DMS79 treated with DMSO at 0.1 percent for 48 hours (cell line): ENCODE data around the gene TRMT2A.

Experiments
- DNase-seq: peaks from one replicate; lab custom pipeline; 2025; lab: John Stamatoyannopoulos, UW

The TRMT2A gene

DNA sequence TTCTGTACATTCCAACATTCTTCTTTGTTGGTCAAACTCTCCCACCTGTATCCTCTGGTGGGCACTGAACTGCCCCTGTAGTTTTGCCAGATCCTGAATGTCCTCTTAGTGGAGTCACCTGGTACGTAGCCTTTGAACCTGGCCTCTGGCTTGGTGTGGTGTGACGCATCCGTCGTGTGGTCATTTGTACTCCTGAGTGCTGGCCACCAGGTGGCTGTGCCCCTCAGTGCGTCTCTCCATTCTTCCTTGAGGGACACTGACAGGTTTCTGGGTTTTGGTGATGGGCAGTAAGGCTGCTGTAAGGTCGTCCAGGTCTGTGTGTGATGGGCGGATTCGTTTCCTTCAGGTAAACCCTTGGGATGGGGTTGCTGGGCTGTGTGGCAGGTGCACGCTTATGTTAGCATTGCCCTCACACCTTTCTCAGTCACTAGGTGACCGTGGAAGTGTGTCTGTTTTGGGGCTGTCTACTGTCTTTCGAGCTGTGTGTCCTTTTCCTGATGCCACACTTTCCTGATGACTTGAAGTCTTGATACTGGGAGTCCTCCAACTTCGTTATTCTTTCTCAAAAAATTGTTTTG, 14.7 kb downstream of the TRMT2A start:
- no peak for DNase-seq

DNA sequence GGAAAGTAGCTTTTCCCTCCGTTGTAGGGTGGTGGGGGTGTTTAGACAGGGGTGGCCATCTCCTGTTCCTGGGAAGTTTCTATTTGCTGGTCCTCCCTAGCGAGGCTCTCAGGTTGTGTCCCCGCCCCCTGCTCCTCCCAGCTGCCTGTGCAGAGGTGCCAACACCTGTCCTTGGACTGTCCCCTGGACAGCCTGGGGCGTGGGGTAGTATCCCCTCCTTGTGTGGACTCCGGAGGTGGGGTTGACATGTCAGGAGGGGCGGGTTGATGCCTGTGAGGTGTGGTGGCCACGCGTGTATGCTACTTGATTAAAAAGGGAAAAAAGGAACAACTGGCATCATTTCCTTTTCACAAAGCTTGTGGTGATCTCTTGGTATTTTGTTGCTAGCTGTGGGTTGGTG, 15.4 kb downstream of the TRMT2A start:
- DNase-seq, result no peak

DNA sequence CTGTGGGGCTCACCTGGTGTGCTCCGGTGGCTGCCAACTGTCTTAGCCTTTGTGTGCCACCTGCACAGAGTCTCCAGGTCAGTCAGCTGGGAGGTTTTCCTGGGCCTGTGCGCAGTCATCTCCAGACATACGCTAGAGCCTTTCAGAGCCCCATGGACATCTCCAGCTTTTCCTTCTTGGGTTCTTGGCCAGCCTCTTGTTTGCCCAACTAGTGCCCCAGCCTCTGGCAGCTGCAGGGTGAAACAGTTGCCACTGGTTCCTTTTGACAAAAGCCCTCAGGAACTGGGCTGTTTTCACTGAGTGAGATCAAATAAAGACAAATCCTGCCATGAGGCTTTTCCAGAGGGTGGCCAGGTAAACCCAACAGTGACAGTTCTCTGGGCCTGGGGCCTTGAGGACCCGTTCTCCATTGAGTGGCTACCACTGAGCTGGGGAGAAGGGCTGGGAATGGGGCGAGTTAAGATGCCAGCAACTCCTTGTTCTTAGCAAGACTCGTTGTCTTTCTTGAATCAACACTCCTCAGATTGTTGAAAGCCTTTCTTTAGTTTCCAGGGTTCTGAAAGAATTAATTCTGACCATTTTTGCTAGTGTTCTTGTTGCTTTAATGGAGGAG, 17.8 kb downstream of the TRMT2A start:
- DNase-seq, result no peak

DNA sequence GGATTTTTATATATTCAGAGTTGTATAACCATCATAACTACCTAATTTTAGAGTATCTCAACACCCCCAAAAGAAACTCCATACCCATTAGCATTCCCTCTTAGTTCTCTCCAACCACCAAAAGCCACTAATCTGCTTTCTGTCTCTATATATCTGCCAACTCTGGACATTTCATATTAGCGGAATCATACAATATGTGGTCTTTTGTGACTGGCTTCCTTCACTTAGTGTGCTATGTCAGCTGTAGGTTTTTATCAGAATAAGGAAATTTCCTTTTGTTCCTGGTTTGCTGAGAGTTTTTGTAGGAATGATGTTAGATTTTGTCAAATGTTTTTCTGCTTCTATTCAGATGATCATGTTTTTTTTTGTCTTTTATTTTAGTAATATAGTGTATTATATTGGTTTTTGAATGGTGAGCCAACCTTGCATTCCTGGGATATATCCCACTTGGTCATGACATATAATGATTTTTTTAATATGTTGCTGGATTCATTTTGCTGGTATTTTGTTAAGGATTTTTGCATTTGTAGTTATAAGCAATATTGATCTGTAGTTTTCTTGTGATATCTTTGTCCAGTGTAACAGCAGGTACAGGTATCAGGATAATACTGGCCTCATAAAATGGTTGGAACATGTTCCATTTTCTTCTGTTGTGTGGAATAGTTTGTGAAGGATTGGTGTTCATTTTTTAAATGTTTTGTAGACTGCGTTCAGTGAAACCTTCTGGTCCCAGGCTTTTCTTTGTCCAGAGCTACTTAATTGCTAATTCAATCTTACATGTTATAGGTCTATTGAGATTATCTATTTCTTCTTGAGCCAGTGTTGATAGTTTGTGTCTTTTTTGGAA, 20.2 kb downstream of the TRMT2A start:
- no peak for DNase-seq

DNA sequence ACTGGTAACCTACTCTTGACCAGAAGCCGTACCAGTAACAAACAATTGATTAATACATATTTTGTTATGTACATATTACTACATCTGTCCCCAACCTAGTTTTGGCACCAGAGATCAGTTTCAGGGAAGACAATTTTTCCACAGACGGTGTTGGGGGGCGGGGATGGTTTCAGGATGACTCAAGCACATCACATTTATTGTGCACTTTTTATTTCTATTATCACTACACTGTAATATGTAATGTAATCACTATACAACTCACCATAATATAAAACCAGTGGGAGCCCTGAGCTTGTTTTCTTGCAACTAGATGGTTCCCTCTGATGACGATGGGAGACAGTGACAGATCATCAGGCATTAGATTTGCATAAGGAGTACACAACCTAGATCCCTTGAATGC, 21.5 kb downstream of the TRMT2A start:
- DNase-seq, result no peak

DNA sequence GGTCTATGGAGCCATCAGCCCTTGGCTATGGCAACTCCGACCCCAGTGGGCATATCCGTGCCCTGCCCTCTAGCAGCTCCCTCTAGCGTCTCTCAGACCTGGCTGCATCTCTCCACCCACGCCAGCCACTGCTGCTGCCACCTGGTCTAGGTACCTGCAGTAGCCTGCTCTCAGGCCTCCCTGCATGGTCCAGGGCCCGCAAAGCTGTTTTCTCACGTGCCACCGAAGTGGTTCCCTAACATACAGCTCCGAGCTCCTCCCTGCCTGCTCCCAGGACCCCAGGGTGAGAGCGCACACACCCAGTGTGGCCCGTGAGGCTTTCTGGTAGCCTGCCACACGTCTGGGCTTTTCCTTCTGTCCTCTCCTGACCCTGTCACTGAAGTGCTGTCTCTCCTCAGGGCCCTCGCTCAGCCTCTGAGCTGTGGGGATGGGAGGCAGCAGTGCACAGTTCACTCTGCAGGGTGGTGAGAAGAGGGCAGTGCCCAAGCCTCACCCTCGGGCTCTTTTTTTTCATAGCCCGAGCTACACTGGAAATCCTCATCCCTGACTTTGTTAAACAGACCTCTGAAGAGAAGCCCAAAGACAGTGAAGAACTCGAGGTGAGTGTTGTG, 22.7 kb downstream of the TRMT2A start:
- no peak for DNase-seq

DNA sequence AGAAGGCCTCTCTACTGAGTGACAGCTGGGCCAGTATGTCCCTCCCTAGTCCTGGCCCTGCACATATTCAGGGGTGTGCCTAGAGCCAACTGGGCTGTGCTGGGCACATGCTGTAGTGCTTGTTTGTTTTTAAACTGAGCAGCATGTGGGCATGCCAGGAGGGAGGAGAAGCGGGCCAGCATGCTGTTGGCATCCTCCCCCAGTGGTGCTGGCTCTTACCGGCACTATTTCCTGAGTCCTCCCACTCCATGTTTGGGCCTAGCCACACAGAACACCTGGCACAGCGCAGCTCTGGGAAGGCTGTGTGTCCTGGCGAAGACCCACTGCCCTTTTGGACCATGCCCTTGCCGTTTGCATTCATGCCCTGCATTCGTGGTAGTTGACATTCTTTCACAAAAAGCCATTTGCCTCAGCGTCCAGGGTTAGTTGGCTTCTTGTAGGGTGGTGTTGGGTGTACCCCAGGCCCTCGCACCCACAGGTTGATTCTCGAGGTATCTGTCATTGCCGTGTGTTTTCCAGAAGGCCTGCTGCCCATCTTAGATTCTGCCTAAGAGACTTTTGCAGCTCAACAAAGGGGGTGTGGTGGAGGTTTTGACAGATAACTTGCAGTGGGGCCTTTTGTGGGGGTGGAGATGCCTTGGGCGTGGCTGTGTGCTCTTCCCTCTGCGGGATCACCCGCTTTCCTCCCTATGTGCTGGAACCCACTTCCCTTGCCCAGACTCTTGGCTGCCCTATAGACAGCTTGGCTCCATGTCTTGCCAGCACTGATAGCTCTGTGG, 23.4 kb downstream of the TRMT2A start:
- DNase-seq, result no peak

DNA sequence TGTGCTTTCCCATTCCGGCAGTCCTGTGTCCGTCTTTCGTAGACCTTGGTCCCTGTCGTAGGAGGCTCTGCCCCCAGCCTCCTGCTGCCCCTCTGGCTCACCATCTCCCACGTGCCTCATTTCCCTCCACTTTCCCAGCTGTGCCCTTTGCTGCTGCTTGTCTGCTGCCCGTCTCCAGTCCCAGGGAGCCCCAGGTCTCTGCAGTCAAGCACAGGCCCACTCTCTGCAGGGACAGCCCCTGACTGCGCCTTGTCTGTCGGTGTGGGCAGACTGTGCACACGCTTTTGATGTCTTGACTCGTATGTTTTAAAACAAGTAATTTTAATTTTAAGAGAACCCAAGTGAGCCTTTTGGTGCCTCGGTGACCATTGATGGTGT, 24.6 kb downstream of the TRMT2A start:
- DNase-seq, result no peak

DNA sequence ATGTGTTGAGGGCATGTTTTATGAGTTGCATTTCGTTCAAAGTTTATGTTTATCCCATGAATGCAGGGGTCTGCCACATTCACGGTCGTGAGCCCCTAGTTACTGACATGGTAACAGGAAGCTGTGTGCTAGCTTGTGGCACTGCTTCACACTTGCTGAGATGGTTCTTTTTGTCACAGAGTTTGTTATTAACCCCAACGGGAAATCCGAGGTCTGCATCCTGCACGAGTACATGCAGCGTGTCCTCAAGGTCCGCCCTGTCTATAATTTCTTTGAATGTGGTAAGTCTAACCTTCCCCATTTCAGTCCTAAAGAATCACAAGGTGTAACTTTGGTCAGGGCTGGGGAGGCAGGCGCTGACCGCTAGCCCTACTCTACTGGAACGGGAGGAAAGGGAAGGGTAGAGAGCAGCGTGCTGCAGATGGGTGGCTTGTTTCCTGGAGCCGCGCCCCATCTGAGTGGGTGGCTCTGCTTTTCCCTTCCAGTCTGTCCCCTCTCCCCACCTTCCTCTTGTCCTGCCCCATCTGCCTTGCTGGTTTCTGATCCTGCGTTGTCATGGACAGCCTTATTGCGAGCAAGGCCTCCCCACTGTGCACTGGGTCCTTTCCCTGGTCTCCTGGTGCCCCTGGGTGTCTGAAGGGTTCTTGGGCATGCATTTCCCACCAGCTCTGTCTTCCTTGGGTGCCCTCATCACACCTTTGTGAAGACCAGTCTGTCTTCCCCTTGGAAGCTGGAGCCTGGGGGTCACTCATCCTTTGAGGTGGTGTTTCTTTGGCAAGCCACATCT, 25.1 kb downstream of the TRMT2A start:
- no peak for DNase-seq

DNA sequence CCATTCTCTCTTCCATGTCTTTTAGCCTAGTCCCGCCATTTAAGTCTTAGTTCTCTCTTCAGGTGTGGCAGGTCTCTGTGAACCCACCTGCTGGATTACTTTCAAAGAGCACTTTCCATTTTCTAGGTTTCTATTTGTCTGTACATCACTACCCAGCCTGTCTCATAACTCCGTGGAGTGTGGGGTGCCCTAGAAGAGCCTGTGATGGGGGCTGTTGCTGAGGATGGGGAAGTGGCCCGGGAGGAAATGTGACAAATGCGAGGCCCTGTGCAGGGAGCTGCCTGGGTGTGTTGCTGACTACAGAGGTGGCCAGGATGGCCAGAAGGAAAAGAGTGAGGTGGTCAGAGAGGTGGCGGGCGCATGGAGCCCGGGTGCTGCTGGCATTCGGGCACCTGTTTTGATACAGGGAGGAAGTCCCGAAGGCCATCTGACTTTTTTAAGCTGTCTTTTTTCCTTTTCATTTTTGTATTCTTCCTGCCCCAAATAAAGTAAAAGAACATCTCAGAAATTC, 26.2 kb downstream of the TRMT2A start:
- DNase-seq, result no peak

DNA sequence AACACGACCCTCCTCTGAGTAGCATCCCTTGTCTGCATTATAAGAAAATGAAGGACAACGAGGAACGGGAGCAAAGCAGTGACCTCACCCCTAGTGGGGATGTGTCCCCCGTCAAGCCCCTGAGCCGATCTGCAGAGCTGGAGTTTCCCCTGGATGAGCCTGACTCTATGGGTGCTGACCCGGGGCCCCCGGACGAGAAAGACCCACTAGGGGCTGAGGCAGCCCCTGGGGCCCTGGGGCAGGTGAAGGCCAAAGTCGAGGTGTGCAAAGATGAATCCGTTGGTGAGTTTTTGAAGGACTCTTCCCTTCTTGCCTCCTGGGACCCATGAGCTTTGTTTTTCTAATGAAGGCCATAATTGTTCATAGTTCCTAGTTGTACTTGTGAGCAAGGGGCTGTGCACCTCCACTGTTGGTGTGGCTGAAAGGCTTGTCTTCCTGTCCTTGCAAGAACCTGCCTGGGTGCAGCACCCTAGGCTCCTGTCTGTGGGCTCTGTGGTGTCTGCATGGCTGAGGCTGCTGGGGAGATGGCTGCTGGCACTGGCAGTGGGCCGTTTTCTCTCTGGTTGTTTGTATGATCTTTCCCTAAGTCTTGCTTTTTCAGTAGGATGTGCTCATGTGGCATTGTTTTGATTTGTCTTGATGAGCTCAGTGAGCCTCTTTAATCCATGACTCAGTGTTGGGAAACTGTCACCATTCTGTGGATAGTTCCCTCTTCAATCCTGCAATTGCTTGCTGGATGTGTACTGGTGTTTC, 26.9 kb downstream of the TRMT2A start:
- DNase-seq, result no peak

DNA sequence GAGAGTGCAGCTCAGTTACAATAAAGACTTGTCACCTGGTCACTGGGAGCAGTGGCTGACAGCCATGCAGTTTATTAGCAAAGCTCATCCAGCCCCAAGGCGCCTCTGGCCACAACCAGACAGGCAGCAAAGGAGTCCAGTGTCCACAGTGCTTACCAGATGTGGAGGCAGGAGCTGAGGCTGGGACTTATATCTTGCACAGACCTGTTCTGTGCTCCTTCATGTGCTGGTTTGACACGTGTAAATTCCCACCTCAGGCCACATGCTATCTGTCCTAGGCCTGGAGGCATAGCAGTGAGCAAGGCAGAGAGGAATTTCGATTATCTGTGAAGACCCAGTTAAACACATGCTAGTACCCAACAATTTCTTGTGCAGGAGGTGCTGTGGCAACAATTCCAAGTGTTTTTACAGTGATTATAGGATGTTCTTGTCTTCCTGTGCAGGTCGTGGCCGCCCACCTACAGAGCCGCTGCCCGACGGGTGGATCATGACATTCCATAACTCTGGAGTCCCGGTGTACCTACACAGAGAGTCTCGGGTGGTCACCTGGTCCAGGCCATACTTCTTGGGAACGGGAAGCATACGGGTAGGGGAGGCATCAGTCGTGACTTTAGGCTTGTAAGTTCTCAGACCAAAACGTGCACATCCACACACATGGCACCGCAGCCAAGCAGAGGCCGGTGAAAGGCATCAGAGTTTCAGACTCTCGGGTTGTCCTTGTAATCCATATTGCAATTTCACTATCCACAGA, 27.6 kb downstream of the TRMT2A start:
- DNase-seq, result no peak

DNA sequence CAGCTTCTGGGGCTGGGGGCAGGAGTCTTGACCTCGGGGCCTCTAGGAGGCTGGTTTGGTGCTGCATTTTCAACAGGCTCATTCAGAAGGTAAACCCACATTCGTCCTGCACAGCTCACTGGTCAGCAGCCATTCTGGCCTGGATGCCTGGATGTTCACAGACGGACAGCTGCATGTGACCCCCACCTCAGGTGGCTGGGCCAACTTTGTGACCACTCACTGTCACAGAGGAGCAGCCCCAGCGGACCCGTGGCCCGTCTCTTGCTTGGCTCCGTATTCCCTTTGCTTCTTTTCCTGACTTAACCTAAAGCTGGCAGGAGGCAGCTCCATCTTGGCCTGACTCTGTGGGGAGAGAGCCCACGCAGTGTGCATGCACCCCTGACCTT, 28.8 kb downstream of the TRMT2A start:
- no peak for DNase-seq

DNA sequence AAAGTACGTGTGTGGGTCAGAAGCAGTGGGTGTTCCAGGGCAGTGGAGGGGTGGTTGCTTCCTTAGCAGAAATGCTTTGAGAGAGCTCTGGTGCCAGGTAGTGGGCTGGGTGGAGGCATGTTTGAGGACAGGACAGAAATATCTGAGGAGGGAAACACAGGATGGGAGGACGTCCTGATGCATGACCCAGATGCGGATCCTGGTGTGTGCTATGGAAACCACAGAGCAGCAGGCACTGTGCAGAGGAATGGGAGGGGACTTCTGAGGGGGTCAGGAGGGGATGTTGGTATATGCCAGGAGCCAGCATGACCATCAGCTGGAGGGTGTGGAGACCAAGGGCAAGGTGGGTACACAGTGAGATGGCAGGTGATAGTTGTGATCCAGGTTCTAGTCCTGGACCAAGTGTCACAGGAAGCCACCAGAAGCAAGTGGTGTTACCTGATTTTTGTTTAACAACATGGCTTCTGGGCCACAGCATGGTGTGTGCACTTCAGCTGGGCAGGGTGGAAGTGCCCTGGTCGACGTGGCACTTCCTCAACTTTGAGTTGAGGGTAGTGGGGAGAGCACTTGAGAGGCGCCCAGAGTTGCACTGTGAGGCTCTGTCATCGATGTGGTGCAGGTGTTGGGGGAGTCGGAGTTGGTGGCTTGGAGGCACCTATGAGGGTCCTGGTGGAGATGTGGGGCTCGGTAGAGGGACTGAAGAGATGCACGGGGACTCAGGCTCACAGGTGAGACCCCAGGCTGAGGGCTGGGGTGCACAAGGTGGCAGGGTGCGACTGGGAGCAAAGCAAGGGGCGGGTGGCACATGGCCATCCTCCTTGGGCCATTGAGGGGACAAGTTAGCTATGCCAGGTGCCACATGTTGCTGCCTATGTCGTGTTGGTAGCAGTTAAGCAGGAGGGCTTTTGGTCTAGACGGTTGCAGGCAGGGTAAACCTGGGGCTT, 29.4 kb downstream of the TRMT2A start:
- DNase-seq, result no peak

DNA sequence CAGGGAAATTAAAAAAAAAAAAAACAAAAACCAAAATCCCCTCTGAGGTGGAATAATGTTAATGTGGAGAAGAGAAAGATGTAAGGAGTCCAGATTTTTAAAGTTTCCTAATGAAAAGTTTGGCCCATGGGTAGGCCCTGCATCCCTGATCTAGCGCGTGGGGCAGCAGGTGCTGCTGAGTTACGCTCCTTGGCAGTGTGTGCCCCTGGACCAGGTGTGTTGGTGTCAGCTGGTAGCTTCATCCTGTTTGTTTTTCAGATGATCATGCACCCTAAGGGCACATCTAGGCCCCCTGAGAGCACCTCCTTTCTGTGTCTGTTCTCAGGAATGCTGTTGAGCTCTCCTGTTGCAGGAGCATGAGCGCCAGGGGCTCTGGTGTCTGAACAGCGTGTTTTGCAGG, 30.3 kb downstream of the TRMT2A start:
- DNase-seq, result no peak

DNA sequence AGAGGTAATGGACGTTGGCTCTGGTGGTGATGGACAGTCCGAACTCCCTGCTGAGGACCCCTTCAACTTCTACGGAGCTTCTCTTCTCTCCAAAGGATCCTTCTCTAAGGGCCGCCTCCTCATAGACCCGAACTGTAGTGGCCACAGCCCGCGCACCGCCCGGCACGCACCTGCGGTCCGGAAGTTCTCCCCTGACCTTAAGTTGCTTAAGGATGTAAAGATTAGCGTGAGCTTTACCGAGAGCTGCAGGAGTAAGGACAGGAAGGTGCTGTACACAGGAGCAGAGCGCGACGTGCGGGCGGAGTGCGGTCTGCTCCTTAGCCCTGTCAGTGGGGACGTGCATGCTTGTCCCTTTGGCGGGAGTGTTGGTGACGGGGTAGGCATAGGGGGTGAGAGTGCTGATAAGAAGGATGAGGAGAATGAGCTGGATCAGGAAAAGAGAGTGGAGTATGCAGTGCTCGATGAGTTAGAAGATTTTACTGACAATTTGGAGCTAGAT, 30.9 kb downstream of the TRMT2A start:
- DNase-seq, result no peak

DNA sequence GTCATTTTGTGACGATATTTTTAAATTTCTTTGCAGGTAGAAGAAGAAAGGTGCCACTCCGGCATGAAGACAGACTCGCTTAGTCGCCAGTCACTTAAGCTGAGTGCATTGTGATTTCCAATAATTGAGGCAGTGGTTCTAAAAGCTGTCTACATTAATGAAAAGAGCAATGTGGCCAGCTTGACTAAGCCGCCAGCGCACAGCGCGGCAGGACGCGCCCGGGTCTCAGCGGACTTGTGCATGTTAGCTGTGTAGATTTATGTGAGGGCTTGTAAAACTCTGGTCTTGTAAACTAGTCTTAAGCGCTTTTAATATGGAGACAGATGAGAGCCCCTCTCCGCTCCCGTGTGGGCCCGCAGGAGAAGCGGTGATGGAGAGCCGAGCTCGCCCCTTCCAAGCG, 31.4 kb downstream of the TRMT2A start:
- no peak for DNase-seq
